CD8-positive, alpha-beta memory T cell (primary cell): Measurements from ENCODE around the gene UBQLN3. TPM values are rescaled to one million over a fixed set of nuclear protein-coding genes. Genes with fewer than 3 reads are reported as not detected.

Experiments used
- CTCF ChIA-PET: fragments of 350-600 bp; sonication (Branson Sonifier 250); formaldehyde crosslinking; loops from one replicate; lab custom pipeline; 2021; ENCODE audit warnings: antibody characterized with exemption; lab: Charles Lee
- POLR2A ChIA-PET: fragments of 350-600 bp; sonication (Branson Sonifier 250); formaldehyde crosslinking; loops from one replicate; lab custom pipeline; 2021; ENCODE audit warnings: antibody characterized with exemption; lab: Charles Lee
- DNase-seq, 5 donors: peaks; one replicate each; pipeline versions ENCODE4 v3.0.0 to v3.0.0-alpha.2; 2020 to 2022; ENCODE audit warnings: mixed read lengths in 1 of 5
- H3K27ac ChIP-seq: one replicate; pipeline ENCODE4 v1.7.0; 2013; ENCODE audit warnings: low read depth, mild to moderate bottlenecking, low read length, moderate library complexity
- H3K27me3 ChIP-seq: 2 replicates; pipeline ENCODE4 v1.7.0; 2013; ENCODE audit warnings: low read length, mild to moderate bottlenecking; ENCODE audit not compliant: insufficient read depth, poor library complexity, severe bottlenecking
- H3K36me3 ChIP-seq: 2 replicates; pipeline ENCODE4 v1.7.0; 2013; ENCODE audit warnings: mild to moderate bottlenecking, low read length, moderate library complexity; ENCODE audit not compliant: insufficient read depth
- H3K4me1 ChIP-seq: 2 replicates; pipeline ENCODE4 v1.7.0; 2013; ENCODE audit warnings: mild to moderate bottlenecking, low read length, moderate library complexity; ENCODE audit not compliant: insufficient read depth
- H3K4me3 ChIP-seq: 2 replicates; pipeline ENCODE4 v1.7.0; 2013; ENCODE audit warnings: mild to moderate bottlenecking, low read length
- H3K9me3 ChIP-seq: 2 replicates; pipeline ENCODE4 v1.7.0; 2013; ENCODE audit warnings: mild to moderate bottlenecking, low read length
- H3K27ac Mint-ChIP-seq, 8 donors: one replicate each; pipeline ENCODE4 v1.8.0; 2020 to 2021; ENCODE audit warnings: mixed read lengths in 8 of 8, mild to moderate bottlenecking in 6 of 8, inconsistent platforms in 3 of 8, moderate library complexity in 3 of 8
- H3K27me3 Mint-ChIP-seq, 2 donors: one replicate each; pipeline ENCODE4 v1.8.0; 2020 to 2021; ENCODE audit warnings: mixed read lengths in 2 of 2, mild to moderate bottlenecking in 1 of 2, moderate library complexity in 1 of 2
- H3K36me3 Mint-ChIP-seq, 3 donors: one replicate each; pipeline ENCODE4 v1.8.0; 2020 to 2021; ENCODE audit warnings: mixed read lengths in 3 of 3, inconsistent platforms in 1 of 3, mild to moderate bottlenecking in 1 of 3
- H3K4me1 Mint-ChIP-seq, 3 donors: one replicate each; pipeline ENCODE4 v1.8.0; 2020 to 2021; ENCODE audit warnings: mixed read lengths in 3 of 3, inconsistent platforms in 1 of 3, mild to moderate bottlenecking in 1 of 3
- H3K4me3 Mint-ChIP-seq, 7 donors: one replicate each; pipeline ENCODE4 v1.8.0; 2020 to 2021; ENCODE audit warnings: mixed read lengths in 7 of 7, mild to moderate bottlenecking in 6 of 7, moderate library complexity in 4 of 7, inconsistent platforms in 2 of 7
- H3K9me3 Mint-ChIP-seq, 5 donors: one replicate each; pipeline ENCODE4 v1.8.0; 2020 to 2022; ENCODE audit warnings: mixed read lengths in 5 of 5, mild to moderate bottlenecking in 3 of 5, moderate library complexity in 2 of 5, inconsistent platforms in 1 of 5
- polyA plus RNA-seq: library from polyadenylated mRNA; unstranded; fragments of 300-500 nt; fragmentation: Illumina TruSeq; gene quantifications from one replicate; pipeline ENCODE4 v1.2.3, GENCODE V29; 2021
- total RNA-seq, 2 experiments: library from RNA; stranded (reverse); gene quantifications; one replicate each; pipeline ENCODE4 v1.2.3, GENCODE V29; 2021

UBQLN3 gene
- total and polyA plus RNA-seq, 3 experiments from 2014 or later = not detected

DNA sequence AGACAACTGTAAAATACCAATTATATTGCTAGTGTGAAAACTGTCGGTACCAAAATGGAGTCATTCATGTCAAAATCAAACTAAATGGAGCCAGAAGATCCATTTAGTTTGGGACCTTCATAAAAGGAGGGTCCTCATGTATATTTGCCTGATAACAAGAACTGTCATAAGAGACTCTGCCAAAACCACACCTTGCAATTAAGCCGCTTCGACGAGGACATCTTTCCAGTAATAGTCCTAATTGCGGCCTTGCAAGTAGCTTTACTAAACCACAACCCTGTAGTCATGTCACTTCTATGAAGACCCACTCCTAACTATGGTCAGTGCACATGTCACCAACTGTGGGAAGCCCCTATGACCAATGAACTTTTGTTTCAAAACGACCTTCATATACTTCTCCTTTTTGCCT lies 9.4 kb downstream of the UBQLN3 start:
- no peaks in the 10 kb centered on the region for H3K9me3 Mint-ChIP-seq

GRCh38 chr11:5499671-5500070 lies 10.1 kb downstream of the UBQLN3 start:
- Histone ChIP-seq H3K4me3 (no peak overlapping the region), H3K4me1 (no peaks in the 10 kb centered on the region), H3K36me3 (no peaks in the 10 kb centered on the region), H3K27me3 (no peaks in the 10 kb centered on the region), H3K27ac (no peak overlapping the region), H3K9me3 (no peaks in the 10 kb centered on the region)
- no peak overlapping the region for H3K4me3 Mint-ChIP-seq
- H3K27me3 Mint-ChIP-seq = peaks cover 3 to 10% of the 10 kb centered on the region in 2 donors
- H3K9me3 Mint-ChIP-seq = no peaks in the 10 kb centered on the region
- H3K4me1 Mint-ChIP-seq = no peaks in the 10 kb centered on the region
- H3K36me3 Mint-ChIP-seq = no peaks in the 10 kb centered on the region
- ChIA-PET POLR2A (no interaction called here), CTCF (no interaction called here)
- no peak for DNase-seq
- H3K27ac Mint-ChIP-seq = no peak overlapping the region

More for the DNA sequence above, 9.4 kb downstream of the UBQLN3 start:
- Mint-ChIP-seq H3K36me3 (no peaks in the 10 kb centered on the region), H3K27ac (no peak overlapping the region), H3K4me1 (no peaks in the 10 kb centered on the region), H3K4me3 (no peak overlapping the region), H3K27me3 (peaks cover 3 to 10% of the 10 kb centered on the region in 2 donors)
- no peak overlapping the region for H3K4me3 ChIP-seq
- no peaks in the 10 kb centered on the region for H3K36me3 ChIP-seq
- no peaks in the 10 kb centered on the region for H3K27me3 ChIP-seq
- H3K4me1 ChIP-seq = no peaks in the 10 kb centered on the region
- no peaks in the 10 kb centered on the region for H3K9me3 ChIP-seq
- no peak overlapping the region for H3K27ac ChIP-seq
- ChIA-PET CTCF (no interaction called here), POLR2A (no interaction called here)
- DNase-seq = no peak

GRCh38 chr11:5489576-5490357 lies 20.0 kb downstream of the UBQLN3 start:
- no peaks in the 10 kb centered on the region for H3K9me3 ChIP-seq
- H3K36me3 Mint-ChIP-seq = no peaks in the 10 kb centered on the region
- H3K27ac ChIP-seq = no peak overlapping the region
- no peaks in the 10 kb centered on the region for H3K27me3 ChIP-seq
- H3K9me3 Mint-ChIP-seq = no peaks in the 10 kb centered on the region
- H3K4me3 ChIP-seq = no peak overlapping the region
- peaks cover 3 to 6% of the 10 kb centered on the region in 2 donors for H3K27me3 Mint-ChIP-seq
- no peaks in the 10 kb centered on the region for H3K36me3 ChIP-seq
- ChIA-PET POLR2A (no interaction called here), CTCF (no interaction called here)
- no peak overlapping the region for H3K27ac Mint-ChIP-seq
- no peaks in the 10 kb centered on the region for H3K4me1 ChIP-seq
- no peak for DNase-seq
- no peaks in the 10 kb centered on the region for H3K4me1 Mint-ChIP-seq
- H3K4me3 Mint-ChIP-seq = no peak overlapping the region

GRCh38 chr11:5488798-5489399 lies 20.9 kb downstream of the UBQLN3 start:
- no peak overlapping the region for H3K27ac ChIP-seq
- POLR2A ChIA-PET = no interaction called here
- no peaks in the 10 kb centered on the region for H3K27me3 ChIP-seq
- Mint-ChIP-seq H3K27me3 (peaks cover 3% of the 10 kb centered on the region in 2 donors), H3K9me3 (peaks cover 0 to under 1% (median 0%) of the 10 kb centered on the region in 5 donors), H3K4me1 (no peaks in the 10 kb centered on the region), H3K27ac (no peak overlapping the region), H3K4me3 (no peak overlapping the region), H3K36me3 (no peaks in the 10 kb centered on the region)
- DNase-seq = no peak
- H3K9me3 ChIP-seq = no peaks in the 10 kb centered on the region
- CTCF ChIA-PET = no interaction called here
- no peaks in the 10 kb centered on the region for H3K36me3 ChIP-seq
- no peak overlapping the region for H3K4me3 ChIP-seq
- H3K4me1 ChIP-seq = no peaks in the 10 kb centered on the region

- no peaks in the 10 kb centered on the region for H3K9me3 ChIP-seq
- no peak within 1 kb of the TSS for H3K27ac ChIP-seq
- no peak within 1 kb of the TSS for H3K4me3 ChIP-seq
- CTCF ChIA-PET = no interaction called here
- DNase-seq = no peak
- Mint-ChIP-seq H3K27me3 (peaks cover 3% of the 10 kb centered on the region in 2 donors), H3K4me3 (no peak within 1 kb of the TSS), H3K36me3 (no peaks in the 10 kb centered on the region), H3K4me1 (no peaks in the 10 kb centered on the region), H3K9me3 (peaks cover 0 to 2% (median 0%) of the 10 kb centered on the region in 5 donors), H3K27ac (no peak within 1 kb of the TSS)
- POLR2A ChIA-PET = no interaction called here
- no peaks in the 10 kb centered on the region for H3K36me3 ChIP-seq
- no peaks in the 10 kb centered on the region for H3K4me1 ChIP-seq
- no peaks in the 10 kb centered on the region for H3K27me3 ChIP-seq
Observed at GRCh38 chr11:5488385-5488784, 21.4 kb downstream of the UBQLN3 start, which contains the start of gene OR52D1. Gene OR52D1 (plus strand): TSS chr11:5488685. CDS start chr11:5488707, 22 bp downstream.

GRCh38 chr11:5486421-5486820 lies 23.3 kb downstream of the UBQLN3 start:
- no peak overlapping the region for H3K4me3 ChIP-seq
- no peak for DNase-seq
- H3K4me1 ChIP-seq = no peaks in the 10 kb centered on the region
- no peaks in the 10 kb centered on the region for H3K9me3 ChIP-seq
- no peaks in the 10 kb centered on the region for H3K27me3 ChIP-seq
- H3K9me3 Mint-ChIP-seq = peaks cover 0 to 2% (median 0%) of the 10 kb centered on the region in 5 donors
- H3K4me1 Mint-ChIP-seq = no peaks in the 10 kb centered on the region
- H3K27ac Mint-ChIP-seq = no peak overlapping the region
- H3K4me3 Mint-ChIP-seq = no peak overlapping the region
- ChIA-PET POLR2A (no interaction called here), CTCF (no interaction called here)
- H3K27me3 Mint-ChIP-seq = peaks cover 3% of the 10 kb centered on the region in 2 donors
- no peak overlapping the region for H3K27ac ChIP-seq
- no peaks in the 10 kb centered on the region for H3K36me3 ChIP-seq
- no peaks in the 10 kb centered on the region for H3K36me3 Mint-ChIP-seq

- Histone ChIP-seq H3K27me3 (no peaks in the 10 kb centered on the region), H3K9me3 (no peaks in the 10 kb centered on the region), H3K4me1 (no peaks in the 10 kb centered on the region), H3K27ac (no peak overlapping the region), H3K36me3 (no peaks in the 10 kb centered on the region), H3K4me3 (no peak overlapping the region)
- Mint-ChIP-seq H3K27ac (no peak overlapping the region), H3K4me3 (no peak overlapping the region), H3K27me3 (peaks cover 0 to 3% of the 10 kb centered on the region in 2 donors), H3K36me3 (no peaks in the 10 kb centered on the region), H3K9me3 (peaks cover 0 to 2% (median 0%) of the 10 kb centered on the region in 5 donors), H3K4me1 (no peaks in the 10 kb centered on the region)
- POLR2A ChIA-PET = no interaction called here
- CTCF ChIA-PET = no interaction called here
- DNase-seq = no peak
Observed at GRCh38 chr11:5486003-5486402, 23.8 kb downstream of the UBQLN3 start.

- Mint-ChIP-seq H3K36me3 (no peaks in the 10 kb centered on the region), H3K27ac (peak overlapping the region in 1 of 8 donors; percentile 7), H3K9me3 (no peaks in the 10 kb centered on the region), H3K27me3 (peaks cover 1 to 34% of the 10 kb centered on the region in 2 donors), H3K4me3 (no peak overlapping the region), H3K4me1 (no peaks in the 10 kb centered on the region)
- peak in 3 of 5 donors; percentile 6 to 17 (median 15) for DNase-seq
- H3K27ac ChIP-seq = no peak overlapping the region
- H3K36me3 ChIP-seq = no peaks in the 10 kb centered on the region
- no peak overlapping the region for H3K4me3 ChIP-seq
- H3K27me3 ChIP-seq = no peaks in the 10 kb centered on the region
- CTCF ChIA-PET = interaction anchor here (0.9 to 1.0 kb wide), 3 partner anchors 333 to 878 kb away, joined by 3 to 5 read pairs (median 3); partner anchors contain the start of gene OR52N2
- POLR2A ChIA-PET = no interaction called here
- no peaks in the 10 kb centered on the region for H3K4me1 ChIP-seq
- no peaks in the 10 kb centered on the region for H3K9me3 ChIP-seq
Observed at GRCh38 chr11:5476186-5476819, 33.5 kb downstream of the UBQLN3 start.
